Measurements from ENCODE around the gene GALNT2.

GALNT2 gene

DNA sequence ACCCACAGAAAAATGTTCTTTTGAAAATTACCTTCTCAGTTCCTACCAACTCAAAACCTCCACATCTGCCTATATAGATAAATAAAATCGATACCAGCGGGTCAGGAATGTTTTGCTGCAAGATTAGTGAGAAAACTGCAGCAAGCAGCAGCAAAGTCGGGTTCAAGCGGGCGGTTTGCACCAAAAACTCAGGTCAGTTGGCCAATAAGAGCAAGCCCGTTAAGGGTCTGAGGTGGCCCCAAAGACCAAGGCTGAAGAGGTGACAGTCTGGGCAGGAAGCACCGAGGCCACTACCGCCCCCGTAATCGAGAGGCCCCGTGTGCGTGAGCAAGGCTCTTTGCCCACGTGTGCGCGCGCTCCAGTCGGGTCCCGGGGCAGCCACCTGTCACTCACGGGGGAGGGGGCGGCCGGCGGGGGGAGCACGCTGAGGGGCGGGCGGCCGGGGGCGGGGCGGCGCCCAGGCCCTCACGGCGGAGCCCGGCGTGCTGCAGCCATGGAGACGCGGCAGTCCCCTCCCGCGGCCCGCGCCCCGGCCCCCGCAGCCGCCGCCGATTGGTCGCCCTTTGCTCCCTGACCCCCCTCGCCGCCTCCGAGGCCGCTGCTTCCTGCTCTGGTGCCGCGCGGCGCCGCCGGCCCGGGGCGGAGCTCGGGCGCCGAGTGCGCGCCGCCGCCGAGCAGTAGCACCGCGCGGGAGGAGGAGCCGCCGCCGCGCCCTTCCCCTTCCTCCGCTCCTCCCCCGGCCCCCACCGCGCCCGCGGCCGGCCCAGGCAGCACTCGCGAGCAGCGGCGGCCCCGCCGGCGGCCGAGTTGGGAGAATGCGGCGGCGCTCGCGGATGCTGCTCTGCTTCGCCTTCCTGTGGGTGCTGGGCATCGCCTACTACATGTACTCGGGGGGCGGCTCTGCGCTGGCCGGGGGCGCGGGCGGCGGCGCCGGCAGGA lies at the start of gene GALNT2:
Gene GALNT2 (plus strand): TSS at position 773 of the 939 bp plus-strand sequence. CDS start 43 bp downstream, at position 816.
- peak; percentile 67 for DNase-seq (ENCODE audit: low read depth, low spot score)

DNA sequence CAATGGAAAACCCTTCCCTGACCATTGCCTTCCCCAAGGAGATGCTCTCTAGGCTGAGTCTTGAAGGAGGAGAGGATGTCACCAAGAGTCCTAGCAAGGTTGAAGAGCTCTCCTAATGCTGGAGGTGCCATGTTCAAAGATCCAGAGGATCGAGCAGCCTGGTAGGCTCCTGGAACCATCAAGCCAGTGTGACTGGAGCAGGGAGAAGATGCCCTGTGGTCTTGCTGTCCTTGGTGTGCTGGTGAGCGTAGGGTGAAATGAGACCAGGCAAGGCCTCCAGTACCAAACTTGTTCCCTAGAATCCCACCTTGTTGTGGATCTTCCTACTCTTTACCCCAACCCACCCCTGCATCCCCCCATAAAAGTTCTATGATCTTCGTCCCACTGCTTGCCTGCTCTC lies 46.6 kb upstream of the GALNT2 start:
- no peak for DNase-seq (ENCODE audit: low read depth, low spot score)

DNA sequence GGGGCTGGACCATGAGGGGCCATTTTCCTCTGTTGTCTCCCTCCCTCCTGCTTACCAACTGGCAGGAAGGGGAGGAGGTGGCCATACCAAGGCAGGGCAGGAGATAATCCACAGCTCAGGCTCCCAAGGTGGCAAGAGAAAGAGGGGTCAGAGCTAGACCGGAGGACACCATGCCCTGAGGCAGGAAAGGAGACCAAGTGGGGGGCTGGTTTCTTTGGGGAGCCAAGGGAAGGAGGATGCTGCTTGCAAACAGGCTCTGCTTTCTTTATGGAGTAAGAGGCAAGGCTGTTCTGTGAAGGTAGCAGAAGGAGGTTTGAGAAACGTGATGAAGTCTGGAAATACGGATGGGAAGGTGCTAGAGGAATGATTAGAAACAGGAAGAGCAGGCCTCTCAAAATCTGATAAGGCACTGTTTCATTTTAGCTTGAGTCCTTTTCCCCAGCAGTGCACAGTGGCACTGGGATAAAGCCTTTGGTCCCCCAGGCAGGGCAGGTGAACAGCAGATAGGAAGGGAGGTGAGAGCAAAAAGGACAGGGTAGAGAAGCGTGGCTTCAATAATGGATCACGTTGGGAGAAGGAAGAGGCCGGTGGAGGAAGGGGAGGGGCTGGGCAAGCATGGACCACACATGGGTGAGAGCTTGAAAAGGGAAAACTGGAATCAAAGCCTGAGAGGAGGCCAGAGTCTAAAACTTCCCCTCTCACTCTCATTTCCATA lies 44.2 kb upstream of the GALNT2 start:
- no peak for DNase-seq (ENCODE audit: low read depth, low spot score)

DNA sequence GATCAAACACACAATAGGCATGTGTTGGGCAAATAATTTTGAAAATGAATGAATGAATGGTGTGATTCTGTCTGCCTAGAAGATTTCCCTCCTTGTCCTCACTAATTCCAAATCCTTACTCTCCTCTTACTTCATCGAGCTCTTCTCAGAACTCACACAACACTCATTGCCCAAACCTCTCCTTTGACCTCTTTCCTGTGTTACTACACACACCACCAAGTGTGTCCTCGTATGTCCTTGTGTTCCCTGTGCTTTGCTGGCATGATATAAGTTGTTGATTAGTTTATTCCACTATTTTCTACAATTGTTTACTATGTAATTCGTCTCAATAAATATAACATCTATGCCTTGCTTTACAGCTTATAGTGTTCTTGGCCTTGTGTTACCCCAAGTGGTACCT lies 41.4 kb upstream of the GALNT2 start:
- no peak for DNase-seq (ENCODE audit: low read depth, low spot score)

DNA sequence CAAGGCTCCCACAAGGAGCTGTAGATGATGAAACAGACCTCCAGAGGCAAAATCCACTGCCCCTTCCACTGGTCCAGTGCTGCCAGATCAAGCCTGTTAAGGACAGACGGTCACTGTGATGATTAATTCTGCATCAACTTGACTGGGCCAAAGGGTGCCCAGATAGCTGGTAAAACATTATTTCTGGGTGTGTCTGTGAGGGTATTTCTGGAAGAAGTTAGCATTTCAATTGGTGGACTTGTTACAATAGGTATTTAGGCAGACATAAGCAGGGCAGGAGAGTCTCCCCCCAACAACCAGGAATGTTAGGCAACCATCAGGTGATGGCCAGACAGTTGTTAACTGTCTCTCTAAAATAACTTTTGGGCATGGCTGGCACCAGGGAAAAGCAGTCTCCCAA lies 40.9 kb upstream of the GALNT2 start:
- DNase-seq (ENCODE audit: low read depth, low spot score), result no peak

DNA sequence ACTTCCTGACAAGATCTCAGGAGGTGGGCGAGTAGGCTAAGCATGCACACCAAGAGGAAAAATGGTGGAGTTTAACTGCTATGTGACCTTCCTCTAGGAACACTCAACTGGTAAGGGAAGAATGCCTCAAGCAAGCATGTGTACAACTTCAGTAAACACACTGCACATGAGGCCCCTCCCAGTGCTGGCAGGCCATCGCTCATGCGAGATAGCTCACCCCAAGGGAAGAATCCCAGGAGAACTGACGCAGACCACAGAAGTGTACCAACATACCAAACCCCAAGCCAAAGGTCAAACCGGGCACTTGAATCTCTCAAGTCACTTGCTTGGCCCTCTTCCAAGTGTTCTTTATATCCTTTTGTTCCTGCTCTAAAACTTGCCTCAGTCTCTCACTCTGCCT lies 40.5 kb upstream of the GALNT2 start:
- no peak for DNase-seq (ENCODE audit: low read depth, low spot score)

DNA sequence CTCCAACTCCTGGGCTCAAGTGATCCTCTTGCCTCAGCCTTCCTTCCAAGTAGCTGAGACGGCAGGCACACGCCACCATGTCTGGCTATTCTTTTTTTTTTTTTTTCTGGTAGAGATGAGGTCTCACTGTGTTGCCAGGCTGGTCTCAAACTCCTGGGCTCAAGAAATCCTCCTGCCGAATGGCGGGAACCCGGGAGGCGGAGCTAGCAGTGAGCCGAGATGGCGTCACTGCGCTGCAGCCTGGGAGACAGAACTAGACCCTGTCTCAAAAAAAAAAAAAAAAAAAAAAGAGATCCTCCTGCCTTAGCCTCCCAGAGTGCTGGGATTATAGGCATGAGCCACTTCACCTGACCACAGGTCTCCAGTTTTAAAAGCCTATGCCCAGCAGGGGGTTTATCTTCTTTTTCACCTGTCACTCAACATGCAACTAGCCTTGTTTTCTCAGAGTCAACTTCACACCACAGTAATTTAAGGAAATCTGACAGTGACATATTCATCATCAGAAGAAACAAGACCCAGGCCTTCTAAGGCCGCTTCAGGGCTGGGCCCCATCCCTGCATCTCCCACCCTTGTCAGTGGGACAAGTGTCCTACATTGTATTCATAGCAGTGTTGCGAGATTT lies 38.3 kb upstream of the GALNT2 start:
- no peak for DNase-seq (ENCODE audit: low read depth, low spot score)

DNA sequence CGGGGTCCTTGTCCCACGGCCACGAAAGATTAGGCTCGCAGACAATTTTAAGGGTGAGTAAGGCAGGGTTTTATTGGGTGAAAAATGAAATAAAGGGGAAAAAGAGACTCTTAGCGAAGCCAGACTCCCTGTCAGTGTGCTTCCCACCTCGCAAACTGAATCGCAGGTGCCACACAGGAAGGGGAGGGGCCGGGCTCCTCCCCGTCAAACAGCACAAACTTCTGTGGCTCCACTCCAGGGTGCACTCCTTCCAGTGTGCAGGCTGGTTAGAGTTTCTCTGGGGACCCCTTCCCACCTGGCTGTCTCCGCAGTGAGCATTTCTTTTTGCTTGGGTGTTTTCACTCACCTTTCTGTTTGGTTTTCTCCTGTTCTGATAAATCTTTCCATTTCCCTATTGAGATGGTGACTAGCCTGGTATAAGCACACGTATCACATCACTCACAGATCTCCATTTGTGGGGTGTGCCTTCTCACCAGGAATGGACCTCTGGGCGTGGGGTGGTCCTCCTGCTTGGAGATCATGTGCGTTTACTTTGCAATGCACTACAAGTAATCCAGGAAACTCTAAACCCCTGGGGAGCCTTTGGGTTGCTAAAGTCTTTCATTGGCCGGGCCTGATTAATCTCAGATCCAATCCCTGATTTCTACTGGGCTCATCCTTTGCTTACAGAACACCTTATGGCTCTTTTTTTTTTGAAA lies 37.6 kb upstream of the GALNT2 start:
- DNase-seq (ENCODE audit: low read depth, low spot score), result no peak

DNA sequence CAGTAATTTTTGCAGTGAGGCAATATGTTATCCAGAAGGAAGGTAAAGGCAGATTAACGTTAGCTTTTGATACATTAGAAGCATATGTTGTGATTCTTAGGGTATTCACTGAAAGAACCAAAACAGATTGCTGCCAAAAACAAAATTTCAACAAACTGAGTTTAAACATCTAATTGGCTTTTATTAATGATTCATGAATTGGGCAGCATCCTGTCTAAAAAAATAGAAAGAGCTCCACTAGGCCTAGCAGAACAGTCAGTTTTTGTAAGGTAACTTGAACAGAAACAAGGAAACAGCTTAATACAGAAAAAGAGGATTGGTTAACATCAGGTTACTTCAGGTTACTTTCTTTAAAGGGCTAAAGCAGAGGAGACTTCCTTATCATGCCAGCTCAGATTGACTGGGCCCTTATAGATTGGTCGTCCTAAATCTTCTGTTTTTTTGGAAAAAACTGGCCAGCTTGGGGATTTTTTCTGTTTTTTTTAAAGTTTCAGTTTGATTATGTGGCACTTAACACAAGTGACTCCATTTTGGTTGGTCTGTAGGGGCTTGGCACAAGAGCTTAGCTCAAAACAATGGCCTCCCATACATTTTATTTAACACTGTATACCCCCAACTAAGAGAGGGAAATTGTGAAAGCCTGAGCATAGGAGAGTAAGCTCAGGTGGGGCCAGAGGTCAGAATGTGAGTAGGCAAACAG lies 36.8 kb upstream of the GALNT2 start:
- no peak for DNase-seq (ENCODE audit: low read depth, low spot score)

DNA sequence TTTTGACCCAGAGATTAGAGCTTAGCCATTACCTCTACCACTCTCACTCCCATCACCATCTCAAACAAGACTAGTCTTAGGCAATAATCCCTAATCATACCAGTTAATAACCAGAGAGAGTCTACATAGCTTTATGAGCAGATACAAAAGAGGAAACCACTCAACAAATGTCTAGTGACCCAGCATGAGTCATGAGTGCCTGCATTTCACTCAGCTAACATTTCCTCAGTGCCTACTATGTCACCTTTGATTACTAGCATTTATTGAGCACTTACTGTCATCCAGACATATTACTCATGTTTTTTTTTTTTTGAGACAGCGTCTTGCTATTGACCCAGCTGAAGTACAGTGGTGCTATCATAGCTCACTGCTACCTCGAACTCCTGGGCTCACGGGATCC lies 35.9 kb upstream of the GALNT2 start:
- no peak for DNase-seq (ENCODE audit: low read depth, low spot score)

DNA sequence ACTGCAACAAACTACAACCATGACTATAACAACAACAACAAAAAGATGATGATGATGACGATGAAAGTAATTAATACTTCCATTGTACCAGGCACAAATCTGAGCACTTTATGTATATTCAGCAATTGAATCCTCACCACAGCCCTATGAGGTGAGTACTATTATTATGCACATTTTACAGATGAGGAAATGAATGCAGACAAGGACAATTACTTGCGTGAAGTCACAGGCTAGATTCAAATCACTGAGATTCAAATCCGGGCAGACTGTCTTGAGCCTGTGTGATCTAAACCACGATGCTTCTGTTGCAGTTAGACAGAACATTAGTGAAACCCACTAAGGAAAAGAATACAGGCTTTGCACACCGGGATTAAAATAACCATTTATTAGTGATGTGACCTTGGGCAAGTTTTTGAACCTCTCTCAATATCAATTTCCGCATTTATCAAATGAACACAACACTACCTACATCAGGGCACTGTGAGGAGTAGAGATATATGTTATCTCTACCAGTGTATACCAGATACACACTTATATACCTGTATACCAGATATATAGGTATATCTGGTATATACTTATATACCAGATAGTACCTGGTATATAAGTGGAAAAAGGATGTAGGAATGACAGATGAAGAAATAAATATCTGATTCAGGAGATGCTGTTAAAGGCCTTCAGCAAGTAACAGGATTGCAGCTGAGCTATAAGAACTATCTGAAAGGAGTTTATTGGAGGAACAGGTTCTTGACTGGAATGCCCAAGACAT lies 34.3 kb upstream of the GALNT2 start:
- no peak for DNase-seq (ENCODE audit: low read depth, low spot score)

DNA sequence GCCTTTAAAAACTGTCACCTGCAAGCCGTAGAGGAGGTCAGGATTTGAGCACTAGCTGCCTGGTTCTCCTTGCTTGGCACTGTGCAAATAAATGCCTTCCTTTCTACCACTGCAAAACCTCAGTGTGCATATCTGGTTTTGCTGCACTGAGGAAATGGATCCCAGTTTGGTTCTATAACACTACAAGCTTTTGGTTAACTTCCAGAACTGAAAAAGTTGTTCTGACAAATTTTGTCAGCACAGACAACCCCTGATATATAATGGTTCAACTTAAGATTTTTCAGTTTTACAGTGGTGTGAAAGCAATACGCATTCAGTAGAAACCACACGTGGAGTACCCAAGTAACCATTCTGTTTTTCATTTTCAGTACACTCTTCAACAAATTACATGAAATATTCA lies 29.8 kb upstream of the GALNT2 start:
- DNase-seq (ENCODE audit: low read depth, low spot score), result no peak

DNA sequence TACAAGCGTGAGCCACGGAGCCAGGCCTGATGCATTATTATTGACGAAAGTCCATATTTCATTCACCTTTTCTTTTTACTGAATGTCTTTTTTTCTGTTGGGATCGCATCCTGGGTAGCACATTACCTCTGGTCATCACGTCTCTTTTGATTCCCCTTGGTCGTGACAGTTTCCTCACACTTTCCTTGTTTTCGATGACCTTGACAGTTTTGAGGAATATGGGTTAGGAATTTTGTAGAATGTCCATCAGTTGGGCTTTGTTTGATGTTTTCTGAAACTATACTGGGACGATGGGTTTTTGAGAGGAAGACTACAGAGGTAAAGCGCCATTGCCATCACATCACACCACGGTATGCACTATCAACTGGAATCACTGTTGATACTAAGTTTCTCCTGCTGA lies 26.6 kb upstream of the GALNT2 start:
- no peak for DNase-seq (ENCODE audit: low read depth, low spot score)

DNA sequence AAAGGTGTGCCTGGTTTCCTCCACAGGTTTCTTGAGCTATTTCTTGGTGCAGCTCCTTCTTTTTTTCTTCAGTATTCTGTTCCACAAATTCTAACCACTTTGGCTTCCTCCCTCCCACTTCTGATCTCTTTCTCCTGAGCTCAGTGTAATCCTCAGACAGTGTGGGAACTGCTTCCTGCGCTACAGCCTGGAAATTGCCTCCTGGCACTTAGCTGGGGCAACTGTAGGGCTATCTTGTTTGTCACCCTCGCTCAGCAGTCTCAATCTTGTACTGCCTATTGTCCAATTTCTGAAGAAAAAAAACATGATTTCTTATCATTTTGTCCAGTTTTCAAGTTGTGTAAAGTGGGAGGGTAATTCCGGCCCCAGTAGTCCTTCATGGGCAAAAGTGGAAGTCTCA lies 24.0 kb upstream of the GALNT2 start:
- no peak for DNase-seq (ENCODE audit: low read depth, low spot score)

DNA sequence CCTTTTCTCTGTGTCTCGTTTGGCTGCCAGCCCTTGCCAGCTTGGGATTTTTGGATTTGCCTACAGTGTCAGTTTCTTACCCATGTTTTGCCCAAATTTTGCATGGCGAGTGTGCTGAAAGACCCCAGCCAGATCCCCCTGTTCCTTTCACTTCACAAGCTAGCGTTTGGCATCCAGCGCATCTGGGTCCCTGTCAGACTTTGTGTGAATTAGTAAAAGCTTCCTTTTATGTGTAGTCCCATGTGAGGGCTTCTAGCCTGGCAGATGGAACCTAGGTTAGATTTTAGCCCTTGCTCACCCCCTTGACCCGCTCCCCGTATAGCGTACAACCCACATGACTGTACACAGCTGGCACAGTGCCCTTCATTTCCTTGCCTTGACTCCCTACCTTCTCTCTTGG lies 22.3 kb upstream of the GALNT2 start:
- DNase-seq (ENCODE audit: low read depth, low spot score), result no peak

DNA sequence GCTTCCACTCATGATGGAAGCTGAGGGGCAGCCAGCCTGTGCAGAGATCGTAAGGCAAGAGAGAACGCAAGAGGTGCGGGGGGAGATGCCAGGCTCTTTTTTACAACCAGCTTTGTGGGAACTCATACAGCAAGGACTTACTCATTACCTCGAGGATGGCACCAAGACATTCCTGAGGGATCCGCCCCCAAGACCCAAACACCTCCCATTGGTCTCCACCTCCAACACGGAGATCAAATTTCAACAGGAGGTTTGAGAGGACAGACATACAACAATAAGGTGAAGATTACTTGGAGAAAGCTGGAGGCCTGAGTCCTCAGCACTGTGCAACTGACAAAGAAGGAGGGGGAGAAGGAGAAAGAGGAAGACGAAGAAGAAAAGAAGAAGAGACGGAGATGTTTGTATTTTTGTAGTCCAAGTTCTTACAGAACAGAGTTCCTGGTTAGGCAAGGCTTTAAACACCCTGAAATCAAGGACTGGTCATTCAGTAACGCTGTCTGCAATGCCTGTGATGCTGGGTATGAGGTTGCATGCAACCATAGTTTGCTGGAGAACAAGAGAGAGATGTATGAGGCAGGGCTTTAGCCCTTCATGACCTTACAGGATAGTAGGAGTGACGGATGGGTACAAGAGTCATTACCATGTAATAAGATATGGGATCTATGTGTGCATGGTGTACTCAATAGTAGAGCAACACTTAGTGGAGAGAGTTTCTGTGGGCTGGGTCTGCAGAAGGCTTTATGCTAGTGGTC lies 19.7 kb upstream of the GALNT2 start:
- DNase-seq (ENCODE audit: low read depth, low spot score), result no peak

DNA sequence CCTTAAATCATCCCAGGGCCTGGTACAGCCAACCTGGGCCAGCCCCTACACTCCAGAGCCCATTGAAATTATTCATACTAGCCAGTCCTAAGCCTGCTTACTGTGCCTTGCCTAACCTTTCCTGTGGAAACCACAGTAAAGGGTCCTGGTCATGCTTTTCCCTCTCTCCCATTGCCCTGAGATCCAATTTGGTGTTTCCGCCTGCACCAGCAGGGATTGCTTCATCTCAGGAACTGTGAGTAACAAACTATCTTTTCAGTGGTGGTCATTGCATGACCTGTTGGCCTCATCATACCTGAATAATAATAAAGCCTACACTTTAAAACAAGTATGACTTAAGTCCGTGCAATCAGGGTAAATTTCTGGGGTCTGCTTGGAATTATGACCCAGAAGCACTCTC lies 18.7 kb upstream of the GALNT2 start:
- DNase-seq (ENCODE audit: low read depth, low spot score), result no peak

DNA sequence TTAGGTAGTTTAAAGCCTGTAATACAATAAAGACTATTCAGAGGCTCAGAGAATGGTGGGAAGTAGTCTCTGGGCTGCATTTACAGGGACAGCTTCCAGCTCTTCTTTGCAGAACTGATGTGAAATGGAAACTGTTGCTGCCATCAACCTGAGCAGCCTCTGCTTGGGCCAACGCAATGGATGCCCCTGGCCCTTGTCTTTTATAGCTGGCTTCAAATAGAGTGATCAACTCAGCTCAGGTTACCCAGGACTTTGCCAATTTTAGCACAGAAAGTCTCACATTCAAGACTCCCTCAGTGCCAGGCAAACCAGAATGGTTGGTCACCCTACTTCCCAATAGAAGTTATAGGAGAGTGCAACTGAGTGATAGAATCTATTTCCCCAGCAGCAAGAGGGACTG lies 18.1 kb upstream of the GALNT2 start:
- DNase-seq (ENCODE audit: low read depth, low spot score), result no peak

DNA sequence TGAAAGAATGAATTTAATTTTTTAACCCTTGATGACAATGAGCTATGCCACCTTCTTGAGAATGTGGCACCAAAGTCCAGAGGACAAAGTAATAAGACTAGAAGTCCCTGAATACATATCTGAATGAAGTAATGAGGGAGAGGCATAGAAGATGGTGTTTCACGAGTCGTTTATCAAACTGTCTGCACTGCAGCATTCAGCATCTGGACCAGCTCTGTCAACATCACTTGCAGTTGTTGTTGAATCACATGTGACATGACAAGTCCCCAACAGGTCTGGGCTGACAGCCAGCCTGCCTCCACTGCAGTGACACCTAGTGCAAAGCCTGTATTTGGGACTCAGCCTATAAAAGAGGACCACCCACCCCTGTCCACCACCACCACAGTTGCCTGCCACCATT lies 17.3 kb upstream of the GALNT2 start:
- DNase-seq (ENCODE audit: low read depth, low spot score), result no peak
